Mesenchymal stem cell (in vitro differentiated cells and primary cell): ENCODE results near the gene YEATS4.

Experiments used
- DNase-seq: peaks from one replicate; pipeline ENCODE4 v3.0.0-alpha.2; 2013
- H2AFZ ChIP-seq: one replicate; pipeline ENCODE4 v1.6.1; 2013; ENCODE audit warnings: low read depth, mild to moderate bottlenecking, control low read depth, inconsistent platforms, low read length, moderate library complexity
- H2AK5ac ChIP-seq: 2 replicates; pipeline ENCODE4 v1.6.1; 2013; ENCODE audit warnings: low read length, moderate library complexity, mild to moderate bottlenecking, inconsistent platforms; ENCODE audit not compliant: severe bottlenecking
- H2BK120ac ChIP-seq: one replicate; pipeline ENCODE4 v1.6.1; 2013; ENCODE audit warnings: low read depth, mild to moderate bottlenecking, inconsistent platforms, low read length, moderate library complexity
- H2BK12ac ChIP-seq, 2 experiments: one replicate each; pipeline ENCODE4 v1.6.1; 2013; ENCODE audit warnings: inconsistent platforms in 2 of 2, low read length in 2 of 2, mild to moderate bottlenecking in 2 of 2, moderate library complexity in 2 of 2, control low read depth in 1 of 2
- H2BK15ac ChIP-seq: one replicate; pipeline ENCODE4 v1.6.1; 2013; ENCODE audit warnings: mild to moderate bottlenecking, low read depth, inconsistent platforms; ENCODE audit not compliant: poor library complexity, severe bottlenecking
- H2BK5ac ChIP-seq: 2 replicates; pipeline ENCODE4 v1.6.1; 2013; ENCODE audit warnings: low read depth, mild to moderate bottlenecking, low read length, control low read depth, inconsistent platforms; ENCODE audit not compliant: poor library complexity, severe bottlenecking
- H3K14ac ChIP-seq, 2 experiments: one replicate each; pipeline ENCODE4 v1.6.1; 2013; ENCODE audit warnings: inconsistent platforms in 2 of 2, low read length in 2 of 2, control low read depth in 1 of 2, mild to moderate bottlenecking in 1 of 2, moderate library complexity in 1 of 2
- H3K18ac ChIP-seq, 2 experiments: one replicate each; pipeline ENCODE4 v1.6.1; 2013; ENCODE audit warnings: inconsistent platforms in 2 of 2, low read length in 2 of 2, control low read depth in 1 of 2, low read depth in 1 of 2, mild to moderate bottlenecking in 1 of 2
- H3K23ac ChIP-seq, 2 experiments: one replicate each; pipeline ENCODE4 v1.6.1; 2013; ENCODE audit warnings: inconsistent platforms in 2 of 2, low read length in 2 of 2, mild to moderate bottlenecking in 2 of 2, moderate library complexity in 2 of 2, control low read depth in 1 of 2
- H3K27ac ChIP-seq: 2 replicates; pipeline ENCODE4 v1.5.1; 2013; ENCODE audit warnings: mild to moderate bottlenecking, moderate library complexity, low read length, control low read depth, inconsistent platforms; ENCODE audit not compliant: poor library complexity, severe bottlenecking
- H3K27me3 ChIP-seq, 2 experiments: 2 replicates each; pipeline versions ENCODE4 v1.6.1 to v1.7.0; 2013; ENCODE audit warnings: low read length in 2 of 2, mild to moderate bottlenecking in 2 of 2, moderate library complexity in 2 of 2, control low read depth in 1 of 2, inconsistent platforms in 1 of 2; ENCODE audit not compliant: control insufficient read depth in 1 of 2, insufficient read depth in 1 of 2
- H3K36me3 ChIP-seq, 2 experiments: 2 replicates each; pipeline versions ENCODE4 v1.6.1 to v1.7.0; 2013; ENCODE audit warnings: low read length in 2 of 2, control low read depth in 1 of 2, inconsistent platforms in 1 of 2, low read depth in 1 of 2, mild to moderate bottlenecking in 1 of 2; ENCODE audit not compliant: insufficient read depth in 2 of 2, control insufficient read depth in 1 of 2
- H3K4ac ChIP-seq, 2 experiments: one replicate each; pipeline ENCODE4 v1.6.1; 2013; ENCODE audit warnings: inconsistent platforms in 2 of 2, low read length in 2 of 2, mild to moderate bottlenecking in 2 of 2, moderate library complexity in 2 of 2, control low read depth in 1 of 2, low read depth in 1 of 2
- H3K4me1 ChIP-seq: 2 replicates; pipeline ENCODE4 v1.6.1; 2013; ENCODE audit warnings: low read depth, low read length, control low read depth; ENCODE audit not compliant: control insufficient read depth, insufficient read depth
- H3K4me2 ChIP-seq: 2 replicates; pipeline ENCODE4 v1.6.1; 2013; ENCODE audit warnings: low read length, mild to moderate bottlenecking, inconsistent platforms; ENCODE audit not compliant: poor library complexity, severe bottlenecking
- H3K4me3 ChIP-seq, 2 experiments: 2 replicates each; pipeline versions ENCODE4 v1.5.1 to v1.7.0; 2013; ENCODE audit warnings: low read length in 2 of 2, mild to moderate bottlenecking in 2 of 2, control low read depth in 1 of 2, low read depth in 1 of 2; ENCODE audit not compliant: insufficient read depth in 1 of 2
- H3K79me1 ChIP-seq: replicated peaks from 2 replicates; pipeline ENCODE4 v1.6.1; 2013; ENCODE audit warnings: mild to moderate bottlenecking, control low read depth, low read length, inconsistent platforms; ENCODE audit not compliant: poor library complexity, severe bottlenecking
- H3K9ac ChIP-seq: 2 replicates; pipeline ENCODE4 v1.7.0; 2013; ENCODE audit warnings: mild to moderate bottlenecking, low read length, moderate library complexity
- H3K9me3 ChIP-seq: 2 replicates; pipeline ENCODE4 v1.7.0; 2013; ENCODE audit warnings: mild to moderate bottlenecking, low read length; ENCODE audit not compliant: control insufficient read depth
- H4K8ac ChIP-seq: one replicate; pipeline ENCODE4 v1.6.1; 2013; ENCODE audit warnings: inconsistent platforms, mild to moderate bottlenecking, low read length, moderate library complexity
- H4K91ac ChIP-seq: one replicate; pipeline ENCODE4 v1.6.1; 2013; ENCODE audit warnings: mild to moderate bottlenecking, low read length, inconsistent platforms
- WGBS: methylation state at CpG from one replicate; pipeline ENCODE4 v1.1.7; 2013; ENCODE audit warnings: mixed read lengths; 5-methylcytosine and 5-hydroxymethylcytosine counted together

The YEATS4 gene

GRCh38 chr12:69423037-69423905 lies 63.7 kb downstream of the YEATS4 start:
- H2AFZ ChIP-seq: no peak overlapping the region
- no peak overlapping the region for H2AK5ac ChIP-seq
- no peaks in the 10 kb centered on the region for H3K79me1 ChIP-seq
- H3K4me3 ChIP-seq: no peak overlapping the region
- no peak overlapping the region for H2BK15ac ChIP-seq
- H3K18ac ChIP-seq: no peak overlapping the region
- DNase-seq: peak; percentile 7
- no peak overlapping the region for H3K14ac ChIP-seq
- no peak overlapping the region for H4K91ac ChIP-seq
- H3K27ac ChIP-seq: no peak overlapping the region
- WGBS: 75% methylated on average over 5 of the region's 5 CpGs
- no peak overlapping the region for H3K9ac ChIP-seq
- H3K36me3 ChIP-seq: no peaks in the 10 kb centered on the region
- H3K4me2 ChIP-seq: no peak overlapping the region
- H3K4ac ChIP-seq: no peak overlapping the region
- no peak overlapping the region for H2BK120ac ChIP-seq
- no peaks in the 10 kb centered on the region for H3K27me3 ChIP-seq
- no peak overlapping the region for H2BK5ac ChIP-seq
- H2BK12ac ChIP-seq: no peak overlapping the region
- no peak overlapping the region for H3K23ac ChIP-seq
- no peaks in the 10 kb centered on the region for H3K9me3 ChIP-seq
- no peaks in the 10 kb centered on the region for H3K4me1 ChIP-seq
- no peak overlapping the region for H4K8ac ChIP-seq

DNA sequence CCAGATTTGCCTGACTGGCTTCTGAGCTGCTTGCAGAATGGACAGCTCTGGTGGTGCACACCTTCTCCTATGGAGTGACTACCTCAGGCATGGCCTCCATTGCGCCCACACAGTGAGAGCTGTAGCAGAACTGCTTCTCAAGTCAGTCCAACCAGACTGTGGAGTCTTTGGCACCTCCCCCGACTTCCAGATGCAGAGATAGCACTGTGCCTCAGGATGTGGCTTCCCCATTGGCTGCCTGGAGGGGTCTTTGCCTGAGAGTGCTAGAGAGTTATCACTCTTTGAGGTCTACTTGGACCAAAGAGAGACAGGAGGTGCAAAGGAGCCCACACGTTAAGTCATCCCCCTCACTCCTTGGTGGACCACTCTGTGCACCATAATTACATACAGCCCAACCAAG lies 65.9 kb downstream of the YEATS4 start:
- H3K9me3 ChIP-seq: no peaks in the 10 kb centered on the region
- H3K4me3 ChIP-seq: no peak overlapping the region
- H3K9ac ChIP-seq: no peak overlapping the region
- no peaks in the 10 kb centered on the region for H3K36me3 ChIP-seq
- H3K18ac ChIP-seq: no peak overlapping the region
- no peaks in the 10 kb centered on the region for H3K27me3 ChIP-seq
- no peak overlapping the region for H2BK12ac ChIP-seq
- H3K4me1 ChIP-seq: no peaks in the 10 kb centered on the region
- no peak overlapping the region for H4K91ac ChIP-seq
- no peak overlapping the region for H2AK5ac ChIP-seq
- no peak overlapping the region for H3K4ac ChIP-seq
- no peak overlapping the region for H3K14ac ChIP-seq
- H2BK15ac ChIP-seq: no peak overlapping the region
- no peak overlapping the region for H2AFZ ChIP-seq
- no peaks in the 10 kb centered on the region for H3K79me1 ChIP-seq
- DNase-seq: no peak
- WGBS: 96% methylated on average over 3 of the region's 3 CpGs
- no peak overlapping the region for H2BK5ac ChIP-seq
- H4K8ac ChIP-seq: no peak overlapping the region
- H3K27ac ChIP-seq: no peak overlapping the region
- H3K4me2 ChIP-seq: no peak overlapping the region
- H2BK120ac ChIP-seq: no peak overlapping the region
- H3K23ac ChIP-seq: no peak overlapping the region

- DNase-seq: no peak
- no peaks in the 10 kb centered on the region for H3K27me3 ChIP-seq
- no peak overlapping the region for H2AK5ac ChIP-seq
- H2BK120ac ChIP-seq: no peak overlapping the region
- no peak overlapping the region for H2BK15ac ChIP-seq
- H4K8ac ChIP-seq: no peak overlapping the region
- no peak overlapping the region for H3K4me3 ChIP-seq
- no peak overlapping the region for H3K4ac ChIP-seq
- H3K27ac ChIP-seq: no peak overlapping the region
- no peak overlapping the region for H3K4me2 ChIP-seq
- H4K91ac ChIP-seq: no peak overlapping the region
- no peak overlapping the region for H3K18ac ChIP-seq
- no peak overlapping the region for H2BK5ac ChIP-seq
- no peak overlapping the region for H3K9ac ChIP-seq
- no peaks in the 10 kb centered on the region for H3K4me1 ChIP-seq
- no peaks in the 10 kb centered on the region for H3K36me3 ChIP-seq
- no peaks in the 10 kb centered on the region for H3K79me1 ChIP-seq
- H3K14ac ChIP-seq: no peak overlapping the region
- 95% methylated on average over 7 of the region's 7 CpGs for whole genome bisulfite sequencing
- H2AFZ ChIP-seq: no peak overlapping the region
- no peak overlapping the region for H3K23ac ChIP-seq
- H2BK12ac ChIP-seq: no peak overlapping the region
- H3K9me3 ChIP-seq: no peaks in the 10 kb centered on the region
Measured at GRCh38 chr12:69428351-69429073, 69.0 kb downstream of the YEATS4 start.

GRCh38 chr12:69430942-69431590 lies 71.5 kb downstream of the YEATS4 start:
- H2AK5ac ChIP-seq: no peak overlapping the region
- H2BK12ac ChIP-seq: no peak overlapping the region
- no peaks in the 10 kb centered on the region for H3K4me1 ChIP-seq
- H3K36me3 ChIP-seq: no peaks in the 10 kb centered on the region
- no peak overlapping the region for H3K23ac ChIP-seq
- WGBS: 96% methylated on average over 8 of the region's 8 CpGs
- H3K9me3 ChIP-seq: no peaks in the 10 kb centered on the region
- H4K8ac ChIP-seq: no peak overlapping the region
- H3K14ac ChIP-seq: no peak overlapping the region
- H3K27me3 ChIP-seq: no peaks in the 10 kb centered on the region
- no peak overlapping the region for H3K4me2 ChIP-seq
- no peak overlapping the region for H3K4me3 ChIP-seq
- no peak overlapping the region for H3K9ac ChIP-seq
- DNase-seq: no peak
- H2AFZ ChIP-seq: no peak overlapping the region
- H3K18ac ChIP-seq: no peak overlapping the region
- no peak overlapping the region for H3K4ac ChIP-seq
- H2BK15ac ChIP-seq: no peak overlapping the region
- H4K91ac ChIP-seq: no peak overlapping the region
- no peak overlapping the region for H2BK5ac ChIP-seq
- H2BK120ac ChIP-seq: no peak overlapping the region
- H3K27ac ChIP-seq: no peak overlapping the region
- H3K79me1 ChIP-seq: no peaks in the 10 kb centered on the region
